HEK293 (cell line): ENCODE measurements around the gene STRADA.

Experiments used
- HOXC10 ChIP-seq: sonication (generic); formaldehyde crosslinking; IDR thresholded peaks from 2 replicates; pipeline ENCODE4 v1.8.1; 2023; ENCODE audit warnings: mild to moderate bottlenecking, missing genetic modification reagents
- KLF10 ChIP-seq: fragments of 450-650 bp; IDR thresholded peaks from 2 replicates; pipeline ENCODE4 v1.5.1; 2018; ENCODE audit warnings: missing biosample characterization, mild to moderate bottlenecking, missing genetic modification characterization
- ZFP37 ChIP-seq: fragments of 450-650 bp; formaldehyde crosslinking; IDR thresholded peaks from 2 replicates; pipeline ENCODE4 v1.5.1; 2016; ENCODE audit warnings: missing biosample characterization, missing genetic modification characterization
- ZNF274 ChIP-seq, 2 experiments: fragments of 200-500 bp in 1 of 2; fragments of 450-650 bp in 1 of 2; sonication (Bioruptor generic) in 1 of 2; formaldehyde crosslinking in 1 of 2; IDR thresholded peaks; 2 replicates each; pipeline versions ENCODE4 v1.5.1 to v1.6.1; 2014 to 2016; ENCODE audit warnings: borderline replicate concordance in 1 of 2, inconsistent platforms in 1 of 2, low read length in 1 of 2, missing biosample characterization in 1 of 2, missing genetic modification characterization in 1 of 2
- ZNF549 ChIP-seq: fragments of 450-650 bp; IDR thresholded peaks from 2 replicates; pipeline ENCODE4 v1.5.1; 2018; ENCODE audit warnings: missing biosample characterization, missing genetic modification characterization, mild to moderate bottlenecking, inconsistent platforms, moderate library complexity
- ZNF830 ChIP-seq: fragments of 450-650 bp; IDR thresholded peaks from 2 replicates; pipeline ENCODE4 v1.5.0; 2018; ENCODE audit warnings: missing biosample characterization, missing genetic modification characterization, low read depth, mild to moderate bottlenecking, moderate library complexity
- ZSCAN16 ChIP-seq: fragments of 450-650 bp; formaldehyde crosslinking; IDR thresholded peaks from 2 replicates; pipeline ENCODE4 v1.5.1; 2016; ENCODE audit warnings: missing biosample characterization, missing genetic modification characterization
- TF ChIP-seq, protein P1 (sequence below): fragments of 450-650 bp; formaldehyde crosslinking; IDR thresholded peaks from 2 replicates; pipeline ENCODE4 v1.5.1; 2016; ENCODE audit warnings: missing biosample characterization, missing genetic modification characterization
- TF ChIP-seq, protein P2 (sequence below): fragments of 450-650 bp; formaldehyde crosslinking; IDR thresholded peaks from 2 replicates; pipeline ENCODE4 v1.5.1; 2016; ENCODE audit warnings: missing biosample characterization, missing genetic modification characterization

DNA sequence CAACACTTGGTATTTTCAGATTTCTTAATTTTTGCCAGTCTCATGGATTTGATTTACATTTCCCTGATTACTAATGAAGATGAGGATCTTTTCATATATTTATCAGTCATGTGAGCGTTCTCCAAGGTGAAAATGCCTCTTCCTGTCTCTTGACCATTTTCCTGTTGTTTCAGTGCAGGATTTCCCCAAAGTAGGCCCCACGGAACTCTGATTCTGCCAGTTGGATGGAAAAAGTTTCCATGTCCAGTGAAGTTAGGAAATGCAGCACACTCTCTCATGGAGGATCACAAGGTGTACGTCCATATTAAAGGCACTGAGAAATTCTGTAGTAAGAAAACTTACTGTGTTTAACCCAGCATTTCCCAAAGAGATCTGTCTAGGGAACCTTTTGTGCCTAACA lies 25.2 kb downstream of the STRADA start:
- TF ChIP-seq KLF10 (tag by site-specific recombination) = no peak
- TF ChIP-seq, protein P1, sequence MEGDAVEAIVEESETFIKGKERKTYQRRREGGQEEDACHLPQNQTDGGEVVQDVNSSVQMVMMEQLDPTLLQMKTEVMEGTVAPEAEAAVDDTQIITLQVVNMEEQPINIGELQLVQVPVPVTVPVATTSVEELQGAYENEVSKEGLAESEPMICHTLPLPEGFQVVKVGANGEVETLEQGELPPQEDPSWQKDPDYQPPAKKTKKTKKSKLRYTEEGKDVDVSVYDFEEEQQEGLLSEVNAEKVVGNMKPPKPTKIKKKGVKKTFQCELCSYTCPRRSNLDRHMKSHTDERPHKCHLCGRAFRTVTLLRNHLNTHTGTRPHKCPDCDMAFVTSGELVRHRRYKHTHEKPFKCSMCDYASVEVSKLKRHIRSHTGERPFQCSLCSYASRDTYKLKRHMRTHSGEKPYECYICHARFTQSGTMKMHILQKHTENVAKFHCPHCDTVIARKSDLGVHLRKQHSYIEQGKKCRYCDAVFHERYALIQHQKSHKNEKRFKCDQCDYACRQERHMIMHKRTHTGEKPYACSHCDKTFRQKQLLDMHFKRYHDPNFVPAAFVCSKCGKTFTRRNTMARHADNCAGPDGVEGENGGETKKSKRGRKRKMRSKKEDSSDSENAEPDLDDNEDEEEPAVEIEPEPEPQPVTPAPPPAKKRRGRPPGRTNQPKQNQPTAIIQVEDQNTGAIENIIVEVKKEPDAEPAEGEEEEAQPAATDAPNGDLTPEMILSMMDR (tag by site-specific recombination) = no peak
- TF ChIP-seq ZSCAN16 (tag by site-specific recombination) = no peak
- TF ChIP-seq ZNF274 (IDR thresholded peaks at IDR 0.05; ENCODE audit: low read length) = no peak
- TF ChIP-seq ZNF274 (tag by site-specific recombination; IDR thresholded peaks at IDR 0.05; ENCODE audit: borderline replicate concordance) = no peak
- no peak for TF ChIP-seq ZNF549 (tag by site-specific recombination)
- no peak for TF ChIP-seq ZNF830 (tag by site-specific recombination)
- TF ChIP-seq, protein P2, sequence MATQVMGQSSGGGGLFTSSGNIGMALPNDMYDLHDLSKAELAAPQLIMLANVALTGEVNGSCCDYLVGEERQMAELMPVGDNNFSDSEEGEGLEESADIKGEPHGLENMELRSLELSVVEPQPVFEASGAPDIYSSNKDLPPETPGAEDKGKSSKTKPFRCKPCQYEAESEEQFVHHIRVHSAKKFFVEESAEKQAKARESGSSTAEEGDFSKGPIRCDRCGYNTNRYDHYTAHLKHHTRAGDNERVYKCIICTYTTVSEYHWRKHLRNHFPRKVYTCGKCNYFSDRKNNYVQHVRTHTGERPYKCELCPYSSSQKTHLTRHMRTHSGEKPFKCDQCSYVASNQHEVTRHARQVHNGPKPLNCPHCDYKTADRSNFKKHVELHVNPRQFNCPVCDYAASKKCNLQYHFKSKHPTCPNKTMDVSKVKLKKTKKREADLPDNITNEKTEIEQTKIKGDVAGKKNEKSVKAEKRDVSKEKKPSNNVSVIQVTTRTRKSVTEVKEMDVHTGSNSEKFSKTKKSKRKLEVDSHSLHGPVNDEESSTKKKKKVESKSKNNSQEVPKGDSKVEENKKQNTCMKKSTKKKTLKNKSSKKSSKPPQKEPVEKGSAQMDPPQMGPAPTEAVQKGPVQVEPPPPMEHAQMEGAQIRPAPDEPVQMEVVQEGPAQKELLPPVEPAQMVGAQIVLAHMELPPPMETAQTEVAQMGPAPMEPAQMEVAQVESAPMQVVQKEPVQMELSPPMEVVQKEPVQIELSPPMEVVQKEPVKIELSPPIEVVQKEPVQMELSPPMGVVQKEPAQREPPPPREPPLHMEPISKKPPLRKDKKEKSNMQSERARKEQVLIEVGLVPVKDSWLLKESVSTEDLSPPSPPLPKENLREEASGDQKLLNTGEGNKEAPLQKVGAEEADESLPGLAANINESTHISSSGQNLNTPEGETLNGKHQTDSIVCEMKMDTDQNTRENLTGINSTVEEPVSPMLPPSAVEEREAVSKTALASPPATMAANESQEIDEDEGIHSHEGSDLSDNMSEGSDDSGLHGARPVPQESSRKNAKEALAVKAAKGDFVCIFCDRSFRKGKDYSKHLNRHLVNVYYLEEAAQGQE (tag by site-specific recombination) = no peak
- TF ChIP-seq ZFP37 = no peak
- no peak for TF ChIP-seq HOXC10 (CRISPR knock-in tag)
